HCT116 (cell line): Measurements from ENCODE around the gene ZNF385A. TPM values are rescaled to one million over a fixed set of nuclear protein-coding genes. Genes with fewer than 3 reads are reported as not detected.
A peak's percentile ranks its signal among the peaks of the same experiment; 100 is the strongest.

Experiments used
- ATAC-seq: fragments of 200-7000 bp; cut with Tn5 transposase; 2 replicates; pipeline ENCODE4 v1.9.1; 2020; ENCODE audit warnings: mild to moderate bottlenecking, moderate library complexity
- BruUV-seq: library from RNA; stranded (reverse); fragments of 400-500 nt; replicated peaks from 2 replicates; lab custom pipeline; 2021; lab: Mats Ljungman, UMichigan
- CTCF ChIA-PET: fragments of 300-600 bp; sonication (Branson Sonifier 250); formaldehyde crosslinking; loops from one replicate; lab custom pipeline; 2021; ENCODE audit warnings: antibody characterized with exemption; lab: Charles Lee
- POLR2A ChIA-PET: fragments of 300-600, 350-600 bp; sonication (Branson Sonifier 250); formaldehyde crosslinking; loops from one replicate; lab custom pipeline; 2021; ENCODE audit warnings: antibody characterized with exemption; lab: Charles Lee
- RAD21 ChIA-PET, 2 experiments: fragments of 300-600 bp; sonication (Branson Sonifier 250); formaldehyde crosslinking; loops; one replicate each; lab custom pipeline; 2023; ENCODE audit warnings: low total read pairs in 2 of 2; ENCODE audit not compliant: uncharacterized antibody in 2 of 2, unreplicated experiment in 2 of 2, low non-redundant PET in 1 of 2; lab: Charles Lee
- DNase-seq: peaks from one replicate; pipeline ENCODE4 v3.0.0-alpha.2; 2010; ENCODE audit warnings: low read depth, low spot score
- H2AFZ ChIP-seq: fragments of 200-600 bp; shearing (Covaris generic), sonication (generic); 2 replicates; pipeline ENCODE4 v1.6.1; 2017; ENCODE audit warnings: low read depth, mixed run types, mixed read lengths, antibody characterized with exemption, low read length; ENCODE audit not compliant: poor library complexity, severe bottlenecking
- H3K27ac ChIP-seq: 2 replicates; pipeline ENCODE4 v1.5.1; 2012; ENCODE audit warnings: low read depth, low read length
- H3K27me3 ChIP-seq: fragments of 200-600 bp; sonication (generic); 2 replicates; pipeline ENCODE4 v1.6.1; 2016; ENCODE audit warnings: mixed run types, low read length, mixed read lengths; ENCODE audit not compliant: insufficient read depth
- H3K36me3 ChIP-seq, 2 experiments: fragments of 200-500 bp in 1 of 2; fragments of 200-600 bp in 1 of 2; sonication (Bioruptor generic) in 1 of 2; sonication (generic) in 1 of 2; 2 replicates each; pipeline versions ENCODE4 v1.5.1 to v1.6.1; 2014 to 2016; ENCODE audit warnings: low read length in 2 of 2, inconsistent platforms in 1 of 2, mixed read lengths in 1 of 2, mixed run types in 1 of 2; ENCODE audit not compliant: insufficient read depth in 2 of 2, control insufficient read depth in 1 of 2
- H3K4me1 ChIP-seq, 2 experiments: fragments of 200-600 bp in 1 of 2; sonication (generic) in 1 of 2; 2 replicates each; pipeline versions ENCODE4 v1.5.1 to v1.6.1; 2012 to 2017; ENCODE audit warnings: low read length in 2 of 2, inconsistent platforms in 1 of 2, mild to moderate bottlenecking in 1 of 2, mixed read lengths in 1 of 2, mixed run types in 1 of 2, moderate library complexity in 1 of 2; ENCODE audit not compliant: insufficient read depth in 2 of 2, control insufficient read depth in 1 of 2
- H3K4me2 ChIP-seq: fragments of 200-600 bp; sonication (generic); 2 replicates; pipeline ENCODE4 v1.6.1; 2017; ENCODE audit warnings: mixed run types, low read length, mixed read lengths
- H3K4me3 ChIP-seq, 2 experiments: fragments of 200-600 bp in 1 of 2; sonication (generic) in 1 of 2; replicated peaks in 1 of 2; 2 replicates each; pipeline ENCODE4 v1.5.1; 2011 to 2016; ENCODE audit warnings: low read length in 2 of 2, control low read depth in 1 of 2, low read depth in 1 of 2, mild to moderate bottlenecking in 1 of 2, mixed read lengths in 1 of 2, mixed run types in 1 of 2
- H3K79me2 ChIP-seq: fragments of 200-600 bp; sonication (generic); 2 replicates; pipeline ENCODE4 v1.6.1; 2017; ENCODE audit warnings: mild to moderate bottlenecking, mixed run types, low read length, moderate library complexity, mixed read lengths; ENCODE audit not compliant: insufficient read depth
- H3K9ac ChIP-seq: fragments of 200-600 bp; sonication (generic); 2 replicates; pipeline ENCODE4 v1.6.1; 2016; ENCODE audit warnings: low read length, mixed read lengths
- H3K9me2 ChIP-seq: fragments of 200-600 bp; sonication (generic), shearing (Covaris generic); 2 replicates; pipeline ENCODE4 v1.6.1; 2017; ENCODE audit warnings: mixed run types, mild to moderate bottlenecking, moderate library complexity; ENCODE audit not compliant: insufficient read depth
- H3K9me3 ChIP-seq, 2 experiments: fragments of 200-500 bp in 1 of 2; fragments of 200-600 bp in 1 of 2; sonication (Bioruptor generic) in 1 of 2; sonication (generic) in 1 of 2; 2 replicates each; pipeline ENCODE4 v1.6.1; 2014 to 2017; ENCODE audit warnings: low read length in 2 of 2, mixed read lengths in 2 of 2, inconsistent platforms in 1 of 2, low read depth in 1 of 2, mild to moderate bottlenecking in 1 of 2, mixed run types in 1 of 2, moderate library complexity in 1 of 2; ENCODE audit not compliant: control insufficient read depth in 1 of 2, insufficient read depth in 1 of 2
- H4K20me1 ChIP-seq: fragments of 200-600 bp; sonication (generic), shearing (Covaris generic); 2 replicates; pipeline ENCODE4 v1.6.1; 2017; ENCODE audit warnings: mixed run types, mild to moderate bottlenecking, moderate library complexity; ENCODE audit not compliant: insufficient read depth
- ATF3 ChIP-seq: IDR thresholded peaks from 2 replicates; pipeline ENCODE4 v1.6.1; 2012
- CBX3 ChIP-seq: IDR thresholded peaks from 2 replicates; pipeline ENCODE4 v1.6.1; 2012; ENCODE audit warnings: low read depth
- CTCF ChIP-seq, 3 experiments: fragments of 200-600 bp in 1 of 3; sonication (generic) in 1 of 3; IDR thresholded peaks in 2 of 3; conservative IDR thresholded peaks in 1 of 3; 2 replicates each; pipeline ENCODE4 v1.5.1; 2012 to 2017; ENCODE audit warnings: low read depth in 2 of 3, low read length in 2 of 3, antibody characterized with exemption in 1 of 3, borderline replicate concordance in 1 of 3, control low read depth in 1 of 3, mild to moderate bottlenecking in 1 of 3, mixed read lengths in 1 of 3, mixed run types in 1 of 3, moderate library complexity in 1 of 3; ENCODE audit not compliant: insufficient read depth in 1 of 3
- ELF1 ChIP-seq: IDR thresholded peaks from 2 replicates; pipeline ENCODE4 v1.6.1; 2012; ENCODE audit warnings: low read depth, borderline replicate concordance
- EZH2 ChIP-seq: fragments of 200-600 bp; sonication (generic); IDR thresholded peaks from 2 replicates; pipeline ENCODE4 v1.6.1; 2017; ENCODE audit warnings: antibody characterized with exemption, mixed run types
- JUND ChIP-seq: IDR thresholded peaks from 2 replicates; pipeline ENCODE4 v1.6.1; 2012
- MAX ChIP-seq: IDR thresholded peaks from 2 replicates; pipeline ENCODE4 v1.6.1; 2012
- POLR2AphosphoS5 ChIP-seq: IDR thresholded peaks from 2 replicates; pipeline ENCODE4 v1.6.1; 2011; ENCODE audit warnings: mild to moderate bottlenecking, low read depth, low read length, moderate library complexity
- SIN3A ChIP-seq: IDR thresholded peaks from 2 replicates; pipeline ENCODE4 v1.6.1; 2012; ENCODE audit warnings: low read depth
- TCF7L2 ChIP-seq: IDR thresholded peaks from 2 replicates; pipeline ENCODE4 v1.7.0; 2011; ENCODE audit warnings: borderline replicate concordance, inconsistent platforms; ENCODE audit not compliant: insufficient read depth, insufficient read length; ENCODE audit errors: extremely low read depth
- YY1 ChIP-seq: IDR thresholded peaks from 2 replicates; pipeline ENCODE4 v1.6.1; 2011; ENCODE audit warnings: low read length, low read depth, moderate library complexity, mild to moderate bottlenecking; ENCODE audit not compliant: insufficient replicate concordance; ENCODE audit errors: extremely low read depth
- ZFX ChIP-seq: fragments of 450-650 bp; IDR thresholded peaks from 2 replicates; pipeline ENCODE4 v1.6.1; 2017
- ZNF274 ChIP-seq: fragments of 200-500 bp; sonication (Bioruptor generic); IDR thresholded peaks from 2 replicates; pipeline ENCODE4 v1.6.1; 2014; ENCODE audit warnings: mild to moderate bottlenecking, low read depth, low read length, inconsistent platforms
- intact Hi-C: fragments of 100-400 bp; cut with micrococcal nuclease; formaldehyde crosslinking; loops from 2 replicates; pipeline ENCODE4 v1.10.0; 2022
- total RNA-seq: library from RNA; stranded (reverse); gene quantifications from one replicate; pipeline ENCODE4 v1.2.1, GENCODE V29; 2021; ENCODE audit not compliant: unreplicated experiment

ZNF385A gene
- total RNA-seq, 1 experiment from 2014 or later: 34.7 TPM

GRCh38 chr12:54417712-54418440 lies 33.3 kb upstream of the ZNF385A start:
- POLR2A ChIA-PET: interaction anchor here (1.7 kb wide), 1 partner anchor 18 kb away, joined by 5 read pairs; no protein-coding TSS in a partner anchor

GRCh38 chr12:54416687-54417603 lies 32.4 kb upstream of the ZNF385A start:
- Histone ChIP-seq H3K79me2 (peaks cover 46% of the 10 kb centered on the region), H4K20me1 (no peaks in the 10 kb centered on the region), H3K4me3 (peak overlapping the region; percentile 87 to 95; a peak in 2 of 4 replicates), H3K4me1 (peaks cover 16 to 56% of the 10 kb centered on the region in 2 experiments), H3K9me2 (no peaks in the 10 kb centered on the region), H3K9ac (no peak overlapping the region), H3K4me2 (peak overlapping the region; percentile 93), H3K36me3 (no peaks in the 10 kb centered on the region), H2AFZ (no peak overlapping the region), H3K27ac (no peak overlapping the region), H3K27me3 (no peaks in the 10 kb centered on the region), H3K9me3 (no peaks in the 10 kb centered on the region)
- ChIA-PET CTCF (interaction anchor here (0.8 to 7.1 kb wide), 2 partner anchors 17 to 23 kb away, joined by 3 to 41 read pairs; no protein-coding TSS in a partner anchor), POLR2A (interaction anchor here (1.7 kb wide), 1 partner anchor 17 kb away, joined by 5 read pairs; no protein-coding TSS in a partner anchor), RAD21 (no interaction called here)
- intact Hi-C loops: no loop called here
- BruUV-seq: no TSS peak
- ATAC-seq (no peak), DNase-seq (no peak)
- TF ChIP-seq ZNF274 (no peak), CTCF (IDR thresholded peaks at IDR 0.05 in 2 of 3, conservative IDR thresholded peaks at IDR 0.05 in 1 of 3; ENCODE audit: borderline replicate concordance in 1 of 3, insufficient read depth in 1 of 3, low read depth in 2 of 3, low read length in 2 of 3) (no peak), YY1 (no peak), ELF1 (no peak), CBX3 (no peak), MAX (no peak), ATF3 (no peak), ZFX (no peak), POLR2AphosphoS5 (no peak), TCF7L2 (no peak), JUND (no peak), SIN3A (no peak)

More at GRCh38 chr12:54417712-54418440, 33.3 kb upstream of the ZNF385A start:
- H3K27ac ChIP-seq: peak overlapping the region; percentile 77; the same call in 1 of the 2 replicates
- H3K4me1 ChIP-seq: peaks cover 16 to 60% of the 10 kb centered on the region in 2 experiments
- no peak for TF ChIP-seq EZH2
- TF ChIP-seq ZNF274: no peak
- no peak for TF ChIP-seq ATF3
- TF ChIP-seq POLR2AphosphoS5: no peak
- peak overlapping the region; percentile 93 for H3K4me2 ChIP-seq
- H3K4me3 ChIP-seq: peak overlapping the region; percentile 87 to 95
- H3K9ac ChIP-seq: peak overlapping the region; percentile 89
- peaks cover 46% of the 10 kb centered on the region for H3K79me2 ChIP-seq
- intact Hi-C loops: no loop called here
- RAD21 ChIA-PET: no interaction called here
- no peak for DNase-seq
- H3K36me3 ChIP-seq: no peaks in the 10 kb centered on the region
- CTCF ChIA-PET: interaction anchor here (7.1 kb wide), 1 partner anchor 18 kb away, joined by 41 read pairs; no protein-coding TSS in a partner anchor
- ATAC-seq: no peak; the same call in 1 of the 2 replicates
- no peaks in the 10 kb centered on the region for H4K20me1 ChIP-seq
- no peaks in the 10 kb centered on the region for H3K9me2 ChIP-seq
- no peak overlapping the region for H2AFZ ChIP-seq
- H3K9me3 ChIP-seq: no peaks in the 10 kb centered on the region
- TSS peak; percentile 34 for BruUV-seq
- H3K27me3 ChIP-seq: no peaks in the 10 kb centered on the region
